Peyer's patch (tissue), 4 donors: Measurements from ENCODE around the gene PRSS23. TPM values are rescaled to one million over a fixed set of nuclear protein-coding genes. Genes with fewer than 3 reads are reported as not detected.

ENCODE experiments used
- DNase-seq, 3 donors: peaks; one replicate each; pipeline ENCODE4 v3.0.0-alpha.2; 2017 to 2019
- H3K27ac ChIP-seq, 4 donors: fragments of 200-600 bp; sonication (generic); one replicate each; pipeline ENCODE4 v1.5.1; 2016 to 2019
- H3K27me3 ChIP-seq, 2 donors: fragments of 200-600 bp; sonication (generic); one replicate each; pipeline ENCODE4 v1.5.1; 2019
- H3K36me3 ChIP-seq, 3 donors: fragments of 200-600 bp; sonication (generic); one replicate each; pipeline ENCODE4 v1.5.1; 2016 to 2019
- H3K4me1 ChIP-seq, 4 donors: fragments of 200-600 bp; sonication (generic); one replicate each; pipeline ENCODE4 v1.5.1; 2016 to 2019
- H3K4me3 ChIP-seq, 4 donors: fragments of 200-600 bp; sonication (generic); 1 replicate in 3 of 4; 2 replicates in 1 of 4; pipeline ENCODE4 v1.5.1; 2016 to 2019; ENCODE audit warnings: mild to moderate bottlenecking in 1 of 4
- H3K9me3 ChIP-seq, 4 donors: fragments of 200-600 bp; sonication (generic); one replicate each; pipeline ENCODE4 v1.5.1; 2016 to 2019; ENCODE audit warnings: mild to moderate bottlenecking in 1 of 4
- CTCF ChIP-seq, 6 experiments: fragments of 450-650 bp in 4 of 6; fragments of 200-600 bp in 2 of 6; sonication (generic) in 1 of 6; IDR thresholded peaks; one replicate each; pipeline ENCODE4 v1.5.1; 2017 to 2019; ENCODE audit warnings: antibody characterized with exemption in 6 of 6, mild to moderate bottlenecking in 3 of 6, moderate library complexity in 1 of 6
- POLR2A ChIP-seq, 2 donors: fragments of 450-650 bp; IDR thresholded peaks; one replicate each; pipeline ENCODE4 v1.5.1; 2017; ENCODE audit warnings: antibody characterized with exemption in 2 of 2, mild to moderate bottlenecking in 2 of 2, moderate library complexity in 2 of 2
- total RNA-seq, 4 donors: library from RNA; depleted of rRNA; stranded (reverse); fragments of >200 nt; gene quantifications; one replicate each; pipeline ENCODE4 v1.1.0, GENCODE V29; 2016

The PRSS23 gene
- total RNA-seq, 4 donors from 2014 or later: 4.6 to 12.0 (median 8.5) TPM

- no peaks in the 10 kb centered on the region for H3K27me3 ChIP-seq
- H3K9me3 ChIP-seq: no peaks in the 10 kb centered on the region
- no peak for TF ChIP-seq CTCF (IDR thresholded peaks at IDR 0.05)
- no peaks in the 10 kb centered on the region for H3K4me1 ChIP-seq
- no peak overlapping the region for H3K27ac ChIP-seq
- no peak for DNase-seq
- no peaks in the 10 kb centered on the region for H3K36me3 ChIP-seq
- H3K4me3 ChIP-seq: no peak overlapping the region
Observed at GRCh38 chr11:86809561-86809960, 9.2 kb downstream of the PRSS23 start.

- Histone ChIP-seq H3K4me3 (no peak overlapping the region), H3K4me1 (no peaks in the 10 kb centered on the region), H3K27me3 (no peaks in the 10 kb centered on the region), H3K27ac (no peak overlapping the region), H3K9me3 (no peaks in the 10 kb centered on the region), H3K36me3 (no peaks in the 10 kb centered on the region)
- no peak for DNase-seq
- no peak for TF ChIP-seq POLR2A (IDR thresholded peaks at IDR 0.05)
- no peak for TF ChIP-seq CTCF (IDR thresholded peaks at IDR 0.05)
Observed at GRCh38 chr11:86810288-86810687, 9.9 kb downstream of the PRSS23 start.

GRCh38 chr11:86811637-86812321 lies 11.4 kb downstream of the PRSS23 start:
- Histone ChIP-seq H3K27me3 (no peaks in the 10 kb centered on the region), H3K36me3 (no peaks in the 10 kb centered on the region), H3K4me3 (no peak overlapping the region), H3K4me1 (no peaks in the 10 kb centered on the region), H3K27ac (no peak overlapping the region), H3K9me3 (no peaks in the 10 kb centered on the region)
- no peak for TF ChIP-seq CTCF (IDR thresholded peaks at IDR 0.05)
- no peak for DNase-seq

- H3K36me3 ChIP-seq: no peaks in the 10 kb centered on the region
- no peaks in the 10 kb centered on the region for H3K27me3 ChIP-seq
- no peak overlapping the region for H3K4me3 ChIP-seq
- no peak for DNase-seq
- H3K4me1 ChIP-seq: no peaks in the 10 kb centered on the region
- no peaks in the 10 kb centered on the region for H3K9me3 ChIP-seq
- H3K27ac ChIP-seq: no peak overlapping the region
- no peak for TF ChIP-seq CTCF (IDR thresholded peaks at IDR 0.05)
- TF ChIP-seq POLR2A (IDR thresholded peaks at IDR 0.05): no peak
Observed at GRCh38 chr11:86812322-86812670, 12.0 kb downstream of the PRSS23 start.

GRCh38 chr11:86812981-86813380 lies 12.6 kb downstream of the PRSS23 start:
- TF ChIP-seq CTCF (IDR thresholded peaks at IDR 0.05): no peak
- no peak for TF ChIP-seq POLR2A (IDR thresholded peaks at IDR 0.05)
- DNase-seq: no peak
- Histone ChIP-seq H3K4me1 (no peaks in the 10 kb centered on the region), H3K9me3 (no peaks in the 10 kb centered on the region), H3K27me3 (no peaks in the 10 kb centered on the region), H3K36me3 (no peaks in the 10 kb centered on the region), H3K27ac (no peak overlapping the region), H3K4me3 (no peak overlapping the region)

GRCh38 chr11:86814775-86815174 lies 14.4 kb downstream of the PRSS23 start:
- Histone ChIP-seq H3K4me1 (no peaks in the 10 kb centered on the region), H3K27ac (peak overlapping the region in 1 of 4 donors; percentile 64), H3K27me3 (no peaks in the 10 kb centered on the region), H3K9me3 (no peaks in the 10 kb centered on the region), H3K36me3 (no peaks in the 10 kb centered on the region), H3K4me3 (no peak overlapping the region)
- no peak for DNase-seq
- TF ChIP-seq CTCF (IDR thresholded peaks at IDR 0.05) (no peak), POLR2A (IDR thresholded peaks at IDR 0.05) (no peak)
